ENCODE measurements around the gene OSBPL7.

The OSBPL7 gene

GRCh38 chr17:47822785-47823184 lies 1.2 kb upstream of the OSBPL7 start:
- DNase-seq = no peak

DNA sequence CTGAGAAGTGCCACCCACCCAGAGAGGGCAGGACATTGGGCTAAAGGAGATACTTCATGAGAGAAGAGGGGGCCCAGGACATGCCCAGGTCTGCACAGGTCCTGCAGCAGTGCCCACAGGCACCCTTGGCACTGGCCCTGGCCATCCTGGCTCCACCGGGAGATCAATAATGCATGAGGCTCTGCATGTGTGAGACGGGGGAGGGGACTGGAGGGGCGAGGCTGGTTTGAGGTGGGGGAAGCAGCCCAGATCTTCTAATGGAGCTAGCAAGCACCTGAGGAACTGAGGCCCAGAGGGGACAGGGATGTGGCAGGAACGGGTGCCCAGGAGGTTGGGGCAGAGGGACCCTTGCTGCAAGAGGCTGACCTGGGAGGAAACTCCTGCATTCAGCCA lies 567 bp downstream of the OSBPL7 start:
- no peak for DNase-seq

DNA sequence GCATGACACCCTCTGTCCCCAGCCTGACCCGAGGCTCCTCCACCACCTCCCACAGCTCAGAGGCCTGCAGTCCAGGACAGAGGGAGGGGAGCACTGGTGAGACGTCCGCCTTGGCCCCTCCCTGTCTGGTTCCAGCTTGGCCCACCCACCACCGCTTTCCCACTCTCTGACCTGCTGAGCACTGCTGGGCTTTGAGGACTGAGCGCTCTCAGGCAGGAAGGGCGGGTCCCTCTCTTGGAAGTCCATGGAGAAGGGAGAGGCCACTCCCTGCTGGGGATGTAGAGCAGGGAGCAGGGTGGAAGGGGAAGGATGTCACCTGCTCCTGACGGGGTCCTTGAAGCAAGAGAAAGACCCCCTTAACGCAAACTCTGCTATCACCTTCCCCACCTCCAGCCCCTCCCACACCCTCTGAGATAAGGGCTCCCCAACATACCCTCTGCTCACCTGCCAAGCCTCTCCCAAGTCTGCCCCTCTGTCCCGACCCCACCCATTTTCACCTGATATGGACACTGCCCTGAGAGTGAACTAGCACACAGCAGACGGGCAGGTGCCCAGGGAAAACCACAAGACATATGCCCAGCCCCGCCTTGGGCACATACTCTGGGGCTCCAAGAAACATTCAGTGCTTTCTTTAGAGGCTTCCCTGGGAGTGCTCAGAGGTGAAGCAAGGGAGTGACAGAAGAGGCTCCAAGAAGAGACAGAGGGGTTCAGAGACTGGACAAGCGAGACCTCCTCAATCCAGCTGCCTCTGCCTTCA lies 1.4 kb downstream of the OSBPL7 start:
- no peak for DNase-seq

- DNase-seq = no peak
These were observed 2.1 kb downstream of the OSBPL7 start for GRCh38 chr17:47819475-47819874.

GRCh38 chr17:47818002-47818695 lies 3.4 kb downstream of the OSBPL7 start:
- DNase-seq = no peak

DNA sequence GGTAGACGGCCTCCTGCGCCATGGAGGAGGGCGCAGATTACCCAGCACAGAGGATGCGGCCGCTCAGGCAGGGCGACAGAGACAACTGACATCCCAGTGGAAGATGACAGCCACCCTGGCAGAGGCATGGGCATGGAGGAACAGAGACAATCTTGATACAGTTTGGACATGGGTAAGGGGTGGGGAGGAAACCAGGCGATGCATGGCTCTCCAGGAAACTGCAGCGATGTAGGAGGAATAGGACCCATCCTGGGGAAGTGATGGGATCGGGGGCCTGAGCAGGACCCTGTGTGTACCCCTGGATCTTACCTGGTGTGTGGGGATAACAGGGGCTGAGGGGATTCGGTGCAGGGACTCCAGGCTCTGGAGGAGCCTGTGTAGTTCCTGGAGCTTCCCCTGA lies 4.6 kb downstream of the OSBPL7 start:
- no peak for DNase-seq

GRCh38 chr17:47816111-47816735 lies 5.4 kb downstream of the OSBPL7 start:
- no peak for DNase-seq

DNA sequence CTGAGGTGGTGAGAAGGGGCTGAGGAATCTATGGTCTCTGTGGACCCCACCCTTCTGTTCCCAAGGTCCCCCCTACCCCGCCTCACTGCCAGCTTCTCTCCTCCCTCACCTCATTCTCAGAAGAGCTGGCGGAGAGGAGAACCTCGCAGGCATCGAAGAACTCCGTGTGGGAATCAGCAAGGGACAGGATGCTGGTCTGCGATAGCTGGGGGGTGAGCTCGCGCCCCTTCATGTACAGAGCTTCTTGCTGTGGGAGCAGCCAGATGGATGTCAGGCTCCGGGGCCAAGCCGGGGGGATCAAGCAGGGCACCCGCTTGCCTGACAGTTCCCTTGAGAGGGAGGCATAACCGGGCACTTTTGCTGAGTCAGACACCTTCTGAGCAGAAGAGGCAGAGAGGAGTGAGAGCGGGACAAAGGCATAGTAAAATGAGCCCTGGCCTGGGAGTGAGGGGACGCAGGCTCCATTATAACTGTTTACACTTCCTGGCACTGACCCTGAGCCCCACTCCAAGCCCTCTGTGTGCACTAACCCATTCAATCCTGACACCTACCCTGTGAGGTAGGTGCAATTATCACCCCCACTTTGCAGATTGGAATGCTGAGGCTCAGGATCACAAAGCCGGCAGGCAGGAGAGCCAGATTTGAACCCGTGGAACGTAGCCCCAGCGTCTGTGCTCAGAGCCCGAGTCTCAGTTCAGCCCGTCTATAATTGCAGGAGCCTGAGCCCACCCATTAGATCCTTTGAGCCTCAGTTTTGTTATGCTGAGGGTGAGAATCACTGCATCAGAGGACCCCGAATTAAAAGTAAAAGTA lies 6.3 kb downstream of the OSBPL7 start:
- DNase-seq = no peak

- DNase-seq = no peak
These were observed 8.0 kb downstream of the OSBPL7 start for GRCh38 chr17:47813512-47814031.

DNA sequence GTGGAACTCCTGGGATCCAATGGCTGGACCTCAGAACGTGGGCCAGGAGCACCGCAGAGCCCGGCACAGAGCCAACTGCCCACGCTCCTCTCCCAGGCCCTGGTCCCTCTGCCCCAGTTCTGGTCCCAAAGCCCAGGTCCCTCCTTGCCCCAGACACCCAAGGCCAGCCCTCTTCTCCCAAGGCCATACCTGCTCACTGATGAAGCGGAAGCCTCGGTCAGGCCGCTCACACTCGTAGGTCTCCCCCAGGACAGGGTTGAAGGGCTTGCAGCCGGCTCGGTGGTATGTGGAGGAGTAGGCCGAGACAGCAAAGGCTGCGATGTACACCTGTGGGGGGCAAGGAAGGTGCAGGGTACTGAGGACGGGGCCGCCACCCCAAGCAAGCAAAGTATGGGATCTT lies 8.5 kb downstream of the OSBPL7 start:
- no peak for DNase-seq

- no peak for DNase-seq
These were observed 9.3 kb downstream of the OSBPL7 start for GRCh38 chr17:47812146-47812920.

- no peak for DNase-seq
These were observed 9.9 kb downstream of the OSBPL7 start for GRCh38 chr17:47811709-47812108.

DNA sequence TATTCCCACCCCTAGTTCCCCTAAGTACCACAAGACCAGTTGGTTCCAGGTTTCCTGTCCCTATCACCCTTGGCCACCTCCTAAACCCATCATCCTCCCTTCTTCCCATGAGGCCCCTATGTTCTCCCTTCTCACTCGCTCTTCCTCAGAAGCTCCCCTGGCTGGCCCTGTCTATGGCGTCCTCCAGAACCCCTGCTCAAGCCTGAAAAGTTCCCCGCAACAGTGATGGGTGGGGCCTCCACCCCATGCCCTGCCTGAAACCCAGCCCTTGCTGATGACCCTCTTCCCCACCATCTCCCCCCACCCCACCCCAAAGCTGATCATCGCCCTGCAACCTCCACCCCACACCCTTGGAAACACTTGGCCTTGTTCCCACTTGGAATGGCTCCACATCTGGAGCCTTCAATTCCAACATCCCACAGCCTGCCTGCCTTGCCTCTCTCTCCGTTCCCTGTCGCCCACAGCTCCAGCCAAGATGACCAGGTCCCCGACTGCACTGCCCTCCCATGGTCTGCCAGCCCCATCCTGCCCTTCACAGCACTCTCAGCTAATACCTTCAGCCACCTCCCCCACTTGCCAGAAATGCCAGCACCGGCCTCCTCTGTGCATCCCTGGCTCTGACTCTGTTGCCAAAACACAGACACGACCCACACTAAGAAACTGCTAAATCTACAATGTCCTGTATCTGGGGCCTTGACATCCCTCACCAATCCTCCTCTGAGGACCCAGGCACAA lies 10.5 kb downstream of the OSBPL7 start:
- no peak for DNase-seq

- no peak for DNase-seq
These were observed 11.3 kb downstream of the OSBPL7 start for GRCh38 chr17:47810200-47810821.

GRCh38 chr17:47808830-47809480 lies 12.6 kb downstream of the OSBPL7 start:
- no peak for DNase-seq

- no peak for DNase-seq
These were observed 13.4 kb downstream of the OSBPL7 start for GRCh38 chr17:47808036-47808829.

DNA sequence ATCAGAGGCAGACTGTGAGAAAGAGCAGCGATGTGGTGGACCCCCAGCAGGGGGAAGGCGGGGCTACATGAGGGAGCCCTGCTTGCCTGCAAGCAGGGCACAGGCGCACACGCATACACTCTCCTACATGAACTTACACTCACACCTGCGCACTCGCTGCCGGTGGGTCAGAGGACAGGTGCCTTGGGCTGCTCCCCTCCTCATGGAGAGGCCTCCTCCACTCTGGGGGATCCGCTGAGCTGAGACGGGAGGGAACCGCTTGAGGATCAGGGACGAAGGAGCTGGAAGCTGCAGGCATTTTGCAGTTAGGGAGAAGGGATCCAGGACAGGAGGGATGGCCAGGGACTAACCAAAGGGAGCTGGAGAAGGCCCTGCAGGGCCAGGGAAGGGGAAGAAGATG lies 14.2 kb downstream of the OSBPL7 start:
- DNase-seq = no peak

GRCh38 chr17:47806913-47807255 lies 14.7 kb downstream of the OSBPL7 start:
- DNase-seq = no peak

DNA sequence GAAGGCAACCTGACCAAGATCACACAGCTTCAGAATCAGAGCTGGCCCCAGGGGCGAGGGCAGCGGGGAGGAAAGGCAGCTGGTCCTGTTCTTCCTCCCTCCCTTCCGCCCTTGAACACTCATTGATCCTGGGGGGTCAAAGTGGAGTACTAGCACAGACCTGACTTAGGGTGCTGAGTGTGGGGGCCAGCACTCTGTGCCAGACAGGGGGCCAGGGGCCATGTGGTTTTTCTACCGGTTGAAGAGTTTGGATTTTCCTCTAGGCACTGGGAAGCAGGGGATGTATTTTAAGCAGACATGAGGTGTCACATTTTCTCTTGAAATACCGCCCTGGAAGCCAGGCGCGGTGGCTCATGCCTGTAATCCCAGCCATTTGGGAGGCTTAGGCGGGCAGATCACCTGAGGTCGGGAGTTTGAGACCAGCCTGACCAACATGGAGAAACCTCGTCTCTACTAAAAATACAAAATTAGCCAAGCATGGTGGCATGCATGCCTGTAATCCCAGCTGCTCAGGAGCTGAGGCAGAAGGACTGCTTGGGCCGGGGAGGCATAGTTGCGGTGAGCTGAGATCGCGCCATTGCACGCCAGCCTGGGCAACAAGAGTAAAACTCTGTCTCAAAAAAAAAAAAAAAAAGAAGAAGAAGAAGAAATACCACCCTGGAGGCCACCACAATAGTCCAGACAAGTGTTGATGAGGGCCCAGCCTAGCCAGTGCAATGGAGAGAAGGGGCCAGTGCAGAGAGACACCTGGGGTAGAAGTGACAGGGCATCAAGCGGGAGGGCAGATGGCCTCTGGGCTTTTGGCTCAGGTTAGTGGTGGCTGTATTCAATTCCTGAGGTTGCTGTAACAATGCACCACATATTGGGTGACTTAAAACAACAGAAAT lies 15.3 kb downstream of the OSBPL7 start:
- no peak for DNase-seq
